GM18858 (cell line): Measurements from ENCODE around the gene PTPN9.
A peak's percentile ranks its signal among the peaks of the same experiment; 100 is the strongest.
"Not testable (repeated sequence)": the region's sequence is repeated elsewhere in the genome, so short reads cannot be mapped to it uniquely, and the experiment has no call there.

Experiments
- ATAC-seq: cut with Tn5 transposase; IDR thresholded peaks from one replicate; pipeline ENCODE4 v1.9.1; 2021; ENCODE audit not compliant: unreplicated experiment

PTPN9 gene

DNA sequence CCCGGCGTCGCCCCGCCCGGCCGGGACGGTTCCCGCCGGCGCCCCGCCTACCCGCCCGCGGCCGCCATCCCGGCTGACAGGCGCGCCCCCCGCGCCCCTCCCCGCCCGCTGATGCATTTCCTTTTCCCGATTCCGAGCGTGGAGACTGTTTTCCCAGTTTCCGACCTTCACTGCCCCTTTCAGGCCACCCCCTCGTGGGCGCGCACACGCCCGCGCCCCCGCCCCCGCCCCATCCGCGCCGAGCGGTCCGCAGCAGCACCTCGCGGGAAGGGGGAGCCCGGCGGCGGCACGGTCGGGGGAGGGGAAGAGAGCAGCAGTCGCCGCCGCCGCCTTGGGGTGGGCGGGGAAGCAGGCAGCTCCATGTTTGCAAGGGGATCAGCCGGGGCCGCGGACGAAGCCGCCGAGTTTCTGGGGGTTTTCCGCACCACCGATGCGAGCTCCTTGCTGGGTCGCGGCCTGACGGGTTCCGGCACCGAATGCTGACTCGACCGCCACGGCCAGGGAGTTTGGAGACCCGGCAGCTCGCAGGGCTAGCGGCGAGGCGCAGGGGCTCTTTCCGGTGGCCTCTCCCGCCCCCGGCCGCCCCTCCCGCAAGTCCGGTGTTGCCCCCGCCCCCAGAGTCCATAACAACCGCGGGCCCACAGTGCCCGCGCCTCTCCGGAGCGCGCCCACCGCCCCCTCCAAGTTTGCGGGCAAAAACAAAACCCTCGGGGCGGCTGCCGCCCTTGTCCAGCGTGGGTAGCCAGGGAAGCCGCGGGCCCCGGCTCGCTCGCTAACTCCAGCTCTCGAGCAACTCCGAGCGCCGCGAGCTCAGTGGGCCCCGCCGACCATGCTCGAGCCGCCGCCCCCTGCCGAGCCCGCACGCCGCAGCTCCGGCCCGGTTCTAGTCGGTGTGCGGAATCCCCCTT is 124.4 kb downstream of the PTPN9 start:
- ATAC-seq: no peak

- peak; percentile 35 for ATAC-seq
Observed at GRCh38 chr15:75453703-75454470, 125.2 kb downstream of the PTPN9 start.

DNA sequence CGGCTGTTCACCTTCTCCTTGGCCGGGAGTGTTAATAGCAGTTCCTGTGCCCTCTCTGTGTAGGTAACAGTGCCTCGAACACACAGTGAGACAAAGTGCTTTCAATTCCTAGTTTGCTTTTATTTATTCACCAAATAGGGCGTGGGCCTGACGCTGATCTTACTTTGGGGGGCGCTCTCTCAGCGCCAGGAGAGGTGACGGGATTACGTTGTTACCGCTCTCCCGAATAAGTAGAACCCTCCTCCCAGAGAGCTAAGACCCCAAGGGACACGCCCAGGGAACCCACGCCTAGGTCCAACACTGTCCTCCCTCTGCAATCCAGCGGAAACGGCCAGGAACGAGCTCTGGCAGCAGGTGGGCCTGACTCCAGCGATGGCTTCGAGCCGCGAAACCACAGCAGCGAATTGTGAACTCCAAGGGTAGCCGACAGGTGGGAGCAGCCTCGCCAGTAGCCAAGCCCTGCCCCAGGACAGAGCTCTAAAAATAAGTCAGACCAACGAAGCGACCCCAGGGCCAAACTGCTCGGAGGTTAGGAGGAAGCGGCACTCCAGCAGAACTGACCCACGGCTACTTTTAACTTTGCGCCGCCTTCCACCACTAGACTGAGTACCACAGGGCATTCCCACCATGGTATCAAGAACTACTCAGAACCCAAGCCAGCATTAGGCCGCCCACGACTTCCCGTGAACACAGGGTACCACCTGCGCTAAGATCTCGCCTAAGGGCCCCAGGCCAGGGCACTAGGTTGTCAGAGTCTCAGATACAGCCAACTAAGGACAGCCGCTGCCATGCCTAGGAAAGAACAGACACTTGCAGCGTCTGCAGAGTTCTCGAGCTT is 126.0 kb downstream of the PTPN9 start:
- no peak for ATAC-seq

DNA sequence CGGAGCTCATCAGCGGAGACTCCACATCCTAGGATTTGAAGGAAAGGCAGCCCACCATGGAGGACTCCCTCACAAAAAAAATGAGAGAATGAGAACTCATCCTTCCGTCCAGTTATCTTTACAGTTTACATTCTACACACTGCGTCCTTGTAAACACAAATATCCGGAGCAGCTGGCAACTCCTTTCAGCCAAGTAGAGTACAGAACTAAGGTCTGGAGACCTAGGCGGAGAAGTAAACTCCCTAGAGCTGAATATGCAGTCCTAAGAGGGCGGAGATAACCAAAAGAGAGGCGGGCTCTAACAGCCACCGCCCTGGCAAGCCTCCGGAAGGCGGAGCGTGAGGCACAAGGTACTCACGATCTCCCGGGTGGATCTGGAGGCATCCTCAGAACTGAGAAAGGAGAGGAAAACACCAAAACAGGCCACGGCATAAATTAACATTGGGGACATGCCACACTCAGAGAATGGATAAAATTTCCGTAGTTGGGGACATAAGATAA is 126.7 kb downstream of the PTPN9 start:
- ATAC-seq: no peak

DNA sequence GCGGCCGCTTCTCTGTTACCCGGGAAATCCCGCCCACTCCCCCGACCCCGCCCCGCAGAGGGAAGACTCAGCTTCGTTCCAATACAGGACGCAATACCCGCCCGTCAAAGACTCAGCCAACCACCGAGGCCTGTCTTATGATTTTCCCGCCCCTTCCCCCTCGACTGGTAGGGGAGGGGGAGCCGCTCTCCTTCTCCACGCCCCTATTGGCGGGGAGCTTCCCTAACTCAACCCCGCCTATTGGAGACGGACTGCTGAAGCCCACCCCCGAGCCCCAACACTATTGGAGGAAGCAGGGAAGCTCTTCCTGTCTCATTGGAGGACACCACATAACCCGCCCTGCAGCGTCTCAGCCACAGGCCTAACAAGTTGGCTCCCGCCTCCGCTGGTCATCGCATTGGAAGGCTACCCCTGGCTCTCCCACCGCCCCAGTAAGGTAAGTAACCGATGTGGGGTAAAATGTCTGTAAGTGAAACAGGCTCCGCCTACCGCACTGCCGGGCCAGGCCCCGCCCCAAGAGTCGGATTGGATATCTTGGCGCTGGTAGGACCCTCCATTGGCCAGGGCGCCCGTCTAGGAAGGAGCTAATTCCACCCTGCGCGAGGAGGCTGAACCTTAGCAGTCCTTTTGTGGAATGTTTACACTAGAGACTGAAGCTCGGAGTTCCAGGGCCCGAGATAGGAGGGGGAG is 127.3 kb downstream of the PTPN9 start, which contains the start of gene SIN3A:
TSS of gene SIN3A (minus strand) at position 17 of the 690 bp plus-strand sequence. CDS start 21,315 bp downstream, outside the sequence.
- peak; percentile 29 for ATAC-seq

GRCh38 chr15:75451202-75451673 is 127.9 kb downstream of the PTPN9 start:
- no peak for ATAC-seq

DNA sequence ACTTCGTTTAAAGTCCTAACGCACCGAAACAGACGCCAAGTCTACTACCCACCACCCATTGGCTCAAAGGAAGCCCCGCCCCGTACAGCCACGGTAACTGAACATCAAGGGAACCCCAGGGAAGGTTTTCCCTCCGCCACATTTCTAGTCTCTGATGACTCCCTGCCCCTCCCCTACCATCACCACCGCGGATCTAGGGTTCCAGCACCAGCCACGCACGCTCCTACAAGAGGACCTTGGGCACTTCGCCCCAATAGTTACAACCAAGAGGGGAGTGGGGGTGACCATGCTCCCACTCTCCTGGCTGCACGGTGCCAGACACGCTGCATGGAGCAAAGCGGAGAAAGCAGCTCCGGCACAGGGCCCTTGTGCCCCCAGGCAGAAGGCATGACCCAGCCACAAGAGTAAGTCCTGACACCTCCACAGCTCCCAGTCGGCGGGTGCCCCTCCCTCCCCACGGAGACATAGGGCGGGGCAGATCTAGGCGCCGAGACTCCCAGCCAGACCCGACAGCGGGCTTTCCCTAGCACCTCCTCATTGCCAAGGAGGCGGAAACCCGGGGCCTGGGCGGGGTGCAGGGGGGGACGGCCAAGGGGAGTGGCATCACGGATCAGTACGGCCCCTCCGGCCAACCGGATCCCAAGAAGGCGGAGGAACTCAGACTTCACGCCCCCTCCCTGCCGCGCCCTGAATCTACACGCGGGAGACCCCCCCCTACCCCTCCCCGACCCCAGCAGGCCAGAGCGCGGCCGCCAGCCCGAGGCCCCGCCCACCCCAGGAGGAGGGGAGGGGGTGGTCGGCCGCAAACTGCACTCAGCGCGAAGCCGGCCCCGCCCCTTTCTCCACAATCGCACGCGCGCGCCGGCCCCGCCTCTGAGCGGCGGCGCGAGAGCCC is 128.6 kb downstream of the PTPN9 start:
- ATAC-seq: no peak

- no peak for ATAC-seq
Observed at GRCh38 chr15:75449585-75450306, 129.4 kb downstream of the PTPN9 start.

DNA sequence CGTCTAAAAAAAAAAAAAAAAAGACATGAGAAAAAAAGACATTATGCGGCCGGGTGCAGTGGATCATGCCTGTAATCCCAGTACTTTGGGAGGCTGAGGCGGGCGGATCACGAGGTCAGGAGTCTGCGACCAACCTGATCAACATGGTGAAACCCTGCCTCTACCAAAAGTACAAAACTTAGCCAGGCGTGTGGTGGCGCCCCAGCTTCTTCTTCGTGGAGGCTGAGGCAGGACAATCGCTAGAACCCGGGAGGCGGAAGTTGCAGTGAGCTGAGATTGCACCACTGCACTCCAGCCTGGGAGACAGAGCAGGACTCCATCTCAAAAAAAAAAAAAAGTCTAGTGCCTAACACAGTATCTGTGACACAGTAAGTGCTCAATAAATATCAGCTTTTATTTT is 130.9 kb downstream of the PTPN9 start:
- not testable (repeated sequence) for ATAC-seq

DNA sequence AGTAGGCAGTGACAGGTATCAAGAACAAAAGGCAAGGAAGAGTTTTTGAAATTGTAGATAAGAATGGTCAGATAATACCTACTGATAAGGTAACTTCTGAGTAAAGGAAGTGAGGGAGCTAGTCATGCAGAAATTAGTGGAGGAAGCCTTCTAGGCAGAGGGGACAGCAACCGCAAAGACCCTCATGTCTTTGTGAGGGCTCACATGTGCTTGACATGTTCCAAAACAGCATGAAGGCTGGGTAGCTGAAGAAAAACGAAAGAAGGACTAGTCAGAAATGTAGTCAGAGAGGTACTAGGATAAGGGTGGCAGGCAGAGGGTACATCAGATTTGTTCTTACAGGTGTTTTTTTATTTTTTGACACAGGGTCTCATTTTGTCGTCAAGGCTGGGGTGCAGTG is 133.0 kb downstream of the PTPN9 start:
- ATAC-seq: no peak

DNA sequence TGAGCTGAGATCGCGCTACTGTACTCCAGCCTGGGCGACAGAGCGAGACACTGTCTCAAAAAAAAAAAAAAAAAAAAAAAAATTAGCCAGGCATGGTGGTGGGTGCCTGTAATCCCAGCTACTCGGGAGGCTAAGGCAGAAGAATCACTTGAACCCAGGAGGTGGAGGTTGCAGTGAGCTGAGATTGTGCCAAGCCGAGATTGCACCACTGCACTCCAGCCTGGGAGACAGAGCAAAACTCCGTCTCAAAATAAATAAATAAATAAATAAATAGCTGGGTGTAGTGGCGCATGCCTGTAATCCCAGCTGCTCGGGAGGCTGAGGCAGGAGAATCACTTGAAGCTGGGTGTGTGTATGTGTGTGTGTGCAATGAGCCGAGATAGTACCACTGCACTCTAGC is 133.8 kb downstream of the PTPN9 start:
- ATAC-seq: not testable (repeated sequence)

- ATAC-seq: not testable (repeated sequence)
Observed at GRCh38 chr15:75443972-75444453, 135.1 kb downstream of the PTPN9 start.

DNA sequence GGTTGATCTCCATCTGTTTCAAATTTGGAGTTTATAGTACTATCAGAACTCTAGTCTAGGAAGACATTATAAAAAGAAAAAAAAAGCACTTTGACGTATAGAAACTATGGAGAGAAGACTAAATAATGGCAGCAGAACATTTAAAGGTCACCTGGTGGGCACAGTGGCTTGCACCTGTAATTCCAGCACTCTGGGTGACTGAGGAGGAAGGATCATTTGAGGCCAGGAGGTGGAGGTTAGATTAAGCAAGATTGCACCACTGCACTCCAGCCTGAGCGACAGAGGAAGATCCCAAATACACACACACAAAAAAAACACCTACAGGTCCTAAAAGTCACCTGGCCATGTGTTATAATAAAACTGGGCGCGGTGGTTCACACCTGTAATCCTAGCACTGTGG is 141.4 kb downstream of the PTPN9 start:
- ATAC-seq: no peak

GRCh38 chr15:75436881-75437280 is 142.2 kb downstream of the PTPN9 start:
- ATAC-seq: no peak

- no peak for ATAC-seq
Observed at GRCh38 chr15:75431682-75432081, 147.4 kb downstream of the PTPN9 start.

DNA sequence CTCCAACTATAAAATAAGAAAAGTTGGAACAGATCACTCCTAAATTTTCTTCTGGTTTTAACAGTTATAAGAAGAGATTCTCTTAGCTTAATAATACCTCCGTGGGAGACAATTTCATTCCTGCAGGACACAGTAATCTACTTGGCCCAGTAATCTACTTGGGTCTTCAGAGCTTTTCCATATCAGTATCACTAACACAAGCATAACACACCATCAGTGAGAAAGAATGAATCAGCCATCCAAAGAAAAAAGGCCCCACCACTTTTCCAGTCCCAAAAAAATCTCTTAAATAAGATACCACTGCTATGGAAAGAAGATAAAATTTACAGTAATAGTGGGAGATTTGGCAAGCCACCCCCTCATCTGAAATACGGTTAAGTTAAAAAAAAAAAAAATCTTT is 147.8 kb downstream of the PTPN9 start:
- ATAC-seq: no peak

- ATAC-seq: no peak
Observed at GRCh38 chr15:75430259-75430658, 148.9 kb downstream of the PTPN9 start.

DNA sequence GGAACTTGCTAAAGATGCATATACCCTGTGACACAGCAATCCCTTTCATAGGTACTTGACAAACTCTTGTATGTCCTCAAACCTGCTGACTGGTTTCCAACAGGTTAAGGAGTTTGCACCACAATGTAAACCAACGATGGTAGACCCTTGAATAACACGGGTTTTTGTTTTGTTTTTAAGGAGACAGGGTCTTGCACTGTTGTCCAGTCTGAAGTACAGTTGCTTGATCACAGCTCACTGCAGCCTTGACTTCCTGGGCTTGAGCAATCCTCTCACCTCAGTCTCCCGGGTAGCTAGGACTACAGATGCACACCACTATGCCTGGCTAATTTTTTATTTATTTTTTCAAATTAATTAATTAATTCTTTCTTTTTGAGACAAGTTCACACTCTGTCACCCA is 151.0 kb downstream of the PTPN9 start:
- ATAC-seq: no peak
